ENCODE data around the gene SIGLEC15. TPM values are rescaled to one million over a fixed set of nuclear protein-coding genes. Genes with fewer than 3 reads are reported as not detected.
"Not testable (repeated sequence)": the region's sequence is repeated elsewhere in the genome, so short reads cannot be mapped to it uniquely, and the experiment has no call there.

Gene SIGLEC15
- total RNA-seq, 1 experiment from 2014 or later: 0.28 TPM

DNA sequence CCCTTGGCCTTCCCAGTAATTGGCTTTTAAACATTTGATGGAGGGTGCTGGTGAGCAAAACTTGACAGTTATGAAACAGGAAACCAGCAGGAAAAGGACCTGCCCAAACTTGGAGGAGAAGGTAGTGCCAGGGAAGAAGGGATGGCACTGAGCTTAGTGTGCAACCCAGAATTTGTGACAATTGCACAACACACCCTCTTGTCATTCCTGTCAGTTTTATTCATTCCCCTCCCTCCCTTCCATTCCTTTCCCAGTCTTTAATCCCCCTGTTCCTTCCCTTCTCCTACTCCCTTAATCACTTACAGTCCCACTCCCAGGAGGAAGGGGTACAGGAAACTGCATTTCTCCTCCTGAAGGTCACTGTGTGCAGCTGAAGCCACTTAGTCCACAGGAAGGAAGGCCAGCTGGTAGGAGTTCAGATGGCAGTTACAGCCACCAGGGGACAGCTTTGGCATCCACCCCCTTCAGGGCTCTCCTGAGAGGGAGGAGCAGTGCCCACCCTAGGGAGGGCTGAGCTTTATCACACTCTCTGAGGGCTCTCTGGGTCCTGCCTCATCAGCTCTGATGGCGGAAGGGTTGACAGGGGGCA lies 24.0 kb upstream of the SIGLEC15 start:
- CTCF ChIA-PET: interaction anchor here (0.6 kb wide), 1 partner anchor 164 kb away, joined by 3 read pairs; no protein-coding TSS in a partner anchor
- H3K27me3 Mint-ChIP-seq (ENCODE audit: unreplicated experiment): no peaks in the 10 kb centered on the region
- DNase-seq: no peak
- no peak for TF ChIP-seq CTCF (IDR thresholded peaks at IDR 0.05; ENCODE audit: unreplicated experiment)
- peak overlapping the region; percentile 86 for H3K27ac Mint-ChIP-seq (ENCODE audit: unreplicated experiment)
- peaks cover 7% of the 10 kb centered on the region for H3K9me3 Mint-ChIP-seq (ENCODE audit: low read depth, unreplicated experiment)
- H3K4me3 Mint-ChIP-seq (ENCODE audit: low read depth, unreplicated experiment): no peak overlapping the region
- peaks cover 11% of the 10 kb centered on the region for H3K36me3 Mint-ChIP-seq (ENCODE audit: insufficient read depth, unreplicated experiment)
- H3K4me1 Mint-ChIP-seq (ENCODE audit: low read depth, unreplicated experiment): peaks cover 30% of the 10 kb centered on the region
- no TSS peak for BruUV-seq (replicated peaks)
- intact Hi-C loops (cut with micrococcal nuclease; ENCODE audit: unreplicated experiment): loop anchor here (5.0 kb wide), 1 partner anchor 36 kb away; no protein-coding TSS in a partner anchor

- H3K4me3 Mint-ChIP-seq (ENCODE audit: low read depth, unreplicated experiment): peak overlapping the region; percentile 19
- CTCF ChIA-PET: interaction anchor here (1.3 to 1.5 kb wide), 2 partner anchors 28 to 78 kb away, joined by 3 to 5 read pairs; no protein-coding TSS in a partner anchor
- no peak for TF ChIP-seq CTCF (IDR thresholded peaks at IDR 0.05; ENCODE audit: unreplicated experiment)
- H3K27me3 Mint-ChIP-seq (ENCODE audit: unreplicated experiment): no peaks in the 10 kb centered on the region
- BruUV-seq (replicated peaks): no TSS peak
- H3K36me3 Mint-ChIP-seq (ENCODE audit: insufficient read depth, unreplicated experiment): peaks cover 11% of the 10 kb centered on the region
- intact Hi-C loops (cut with micrococcal nuclease; ENCODE audit: unreplicated experiment): loop anchor here (5.0 kb wide), 1 partner anchor 34 kb away; no protein-coding TSS in a partner anchor
- H3K4me1 Mint-ChIP-seq (ENCODE audit: low read depth, unreplicated experiment): peaks cover 40% of the 10 kb centered on the region
- DNase-seq: peak; percentile 60
- H3K27ac Mint-ChIP-seq (ENCODE audit: unreplicated experiment): peak overlapping the region; percentile 86
- H3K9me3 Mint-ChIP-seq (ENCODE audit: low read depth, unreplicated experiment): peaks cover 7% of the 10 kb centered on the region
Observed at GRCh38 chr18:45802814-45803492, 22.5 kb upstream of the SIGLEC15 start.

DNA sequence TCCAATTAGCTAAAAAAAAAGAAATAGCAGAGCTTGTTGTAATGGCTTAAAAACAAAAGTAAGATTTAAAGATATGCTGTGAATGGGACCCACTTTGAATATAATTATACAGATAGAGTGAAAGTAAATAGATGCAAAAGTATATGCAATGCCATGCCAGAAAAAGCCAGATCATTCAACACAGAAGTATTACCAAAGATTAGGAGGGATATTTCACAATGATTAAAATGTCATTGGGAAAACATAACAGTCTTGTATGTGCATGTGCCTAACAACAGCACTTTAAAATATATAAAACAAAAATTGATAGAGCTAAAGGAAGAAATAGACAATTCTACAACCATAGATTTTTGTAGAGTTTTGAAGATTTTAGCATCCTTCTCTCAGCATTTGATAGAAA lies 19.9 kb upstream of the SIGLEC15 start:
- Mint-ChIP-seq H3K27ac (ENCODE audit: unreplicated experiment) (no peak overlapping the region), H3K9me3 (ENCODE audit: low read depth, unreplicated experiment) (peaks cover 2% of the 10 kb centered on the region), H3K36me3 (ENCODE audit: insufficient read depth, unreplicated experiment) (peaks cover 11% of the 10 kb centered on the region), H3K4me3 (ENCODE audit: low read depth, unreplicated experiment) (no peak overlapping the region), H3K4me1 (ENCODE audit: low read depth, unreplicated experiment) (peaks cover 40% of the 10 kb centered on the region), H3K27me3 (ENCODE audit: unreplicated experiment) (no peaks in the 10 kb centered on the region)
- CTCF ChIA-PET: no interaction called here
- no TSS peak for BruUV-seq (replicated peaks)
- intact Hi-C loops (cut with micrococcal nuclease; ENCODE audit: unreplicated experiment): no loop called here
- no peak for DNase-seq
- TF ChIP-seq CTCF (IDR thresholded peaks at IDR 0.05; ENCODE audit: unreplicated experiment): no peak

DNA sequence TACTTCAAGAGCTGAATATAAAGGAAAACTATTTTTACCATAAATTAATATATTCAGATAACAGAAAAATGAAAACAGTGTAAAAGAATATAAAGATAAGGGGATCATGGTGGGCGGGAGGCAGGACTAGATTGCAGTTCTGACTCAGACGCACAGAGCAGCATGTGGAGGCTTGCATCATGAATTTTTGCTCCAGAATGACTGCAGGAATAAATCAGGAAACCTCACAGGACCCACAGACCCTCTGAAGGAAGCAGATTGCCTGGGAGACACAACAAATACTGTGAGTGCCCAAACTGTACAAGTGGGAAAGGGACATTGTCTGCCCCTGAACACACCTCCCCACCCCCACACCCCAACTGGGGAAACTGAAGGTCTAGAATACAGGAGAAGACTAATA lies 19.2 kb upstream of the SIGLEC15 start:
- Mint-ChIP-seq H3K27me3 (ENCODE audit: unreplicated experiment) (no peaks in the 10 kb centered on the region), H3K27ac (ENCODE audit: unreplicated experiment) (no peak overlapping the region), H3K9me3 (ENCODE audit: low read depth, unreplicated experiment) (peaks cover 2% of the 10 kb centered on the region), H3K4me3 (ENCODE audit: low read depth, unreplicated experiment) (no peak overlapping the region), H3K36me3 (ENCODE audit: insufficient read depth, unreplicated experiment) (peaks cover 11% of the 10 kb centered on the region), H3K4me1 (ENCODE audit: low read depth, unreplicated experiment) (peaks cover 39% of the 10 kb centered on the region)
- intact Hi-C loops (cut with micrococcal nuclease; ENCODE audit: unreplicated experiment): no loop called here
- TF ChIP-seq CTCF (IDR thresholded peaks at IDR 0.05; ENCODE audit: unreplicated experiment): no peak
- no peak for DNase-seq
- CTCF ChIA-PET: no interaction called here
- no TSS peak for BruUV-seq (replicated peaks)

GRCh38 chr18:45807144-45807543 lies 18.3 kb upstream of the SIGLEC15 start:
- H3K27me3 Mint-ChIP-seq (ENCODE audit: unreplicated experiment); H3K4me3 Mint-ChIP-seq (ENCODE audit: low read depth, unreplicated experiment); H3K27ac Mint-ChIP-seq (ENCODE audit: unreplicated experiment); intact Hi-C loops (cut with micrococcal nuclease; ENCODE audit: unreplicated experiment); CTCF ChIA-PET; BruUV-seq (replicated peaks); H3K9me3 Mint-ChIP-seq (ENCODE audit: low read depth, unreplicated experiment): not testable (repeated sequence)
- Mint-ChIP-seq H3K4me1 (ENCODE audit: low read depth, unreplicated experiment) (peaks cover 31% of the 10 kb centered on the region), H3K36me3 (ENCODE audit: insufficient read depth, unreplicated experiment) (peaks cover 10% of the 10 kb centered on the region)
- peak; percentile 25 for DNase-seq

DNA sequence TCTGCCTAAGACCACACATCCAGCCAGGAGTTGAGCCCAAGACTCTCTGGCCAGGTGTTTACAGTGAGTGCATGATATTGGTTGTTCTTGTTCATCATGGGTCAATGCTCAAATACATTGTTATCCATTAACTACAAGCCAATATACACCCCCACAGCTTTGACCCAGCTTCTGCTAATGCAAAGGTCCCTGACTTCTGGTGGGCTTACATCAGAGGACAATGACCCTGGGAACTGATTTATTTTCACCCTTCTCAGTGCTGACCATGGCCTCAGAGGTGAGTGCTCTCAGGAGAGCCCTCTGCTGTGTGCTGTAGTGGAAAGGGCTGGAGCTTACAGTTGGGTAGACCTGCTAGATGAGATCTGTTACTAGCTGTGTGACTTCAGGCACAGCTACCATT lies 10.7 kb upstream of the SIGLEC15 start:
- H3K9me3 Mint-ChIP-seq (ENCODE audit: low read depth, unreplicated experiment); intact Hi-C loops (cut with micrococcal nuclease; ENCODE audit: unreplicated experiment); H3K27ac Mint-ChIP-seq (ENCODE audit: unreplicated experiment); H3K4me3 Mint-ChIP-seq (ENCODE audit: low read depth, unreplicated experiment); CTCF ChIA-PET; H3K4me1 Mint-ChIP-seq (ENCODE audit: low read depth, unreplicated experiment); H3K27me3 Mint-ChIP-seq (ENCODE audit: unreplicated experiment); BruUV-seq (replicated peaks); DNase-seq; H3K36me3 Mint-ChIP-seq (ENCODE audit: insufficient read depth, unreplicated experiment): not testable (repeated sequence)
